NOMO-1 treated with DMSO at 0.1 percent for 48 hours (cell line): ENCODE results near the gene RSPO3.
"Not testable (repeated sequence)": the region's sequence is repeated elsewhere in the genome, so short reads cannot be mapped to it uniquely, and the experiment has no call there.

Experiments
- DNase-seq: peaks from one replicate; lab custom pipeline; 2025; ENCODE audit not compliant: unreplicated experiment; lab: John Stamatoyannopoulos, UW

The RSPO3 gene

GRCh38 chr6:127118298-127119101, at the start of gene RSPO3:
Gene RSPO3, plus strand, starts transcription at chr6:127118671. Its CDS starts 522 bp downstream, at chr6:127119193.
- peak; percentile 41 for DNase-seq

GRCh38 chr6:127069659-127070279, 48.7 kb upstream of the RSPO3 start:
- no peak for DNase-seq

- DNase-seq, result no peak
Observed at GRCh38 chr6:127073222-127073621, 45.2 kb upstream of the RSPO3 start.

GRCh38 chr6:127076466-127076865, 42.0 kb upstream of the RSPO3 start:
- no peak for DNase-seq

- DNase-seq, result no peak
Observed at GRCh38 chr6:127077886-127078285, 40.6 kb upstream of the RSPO3 start.

GRCh38 chr6:127078669-127079068, 39.8 kb upstream of the RSPO3 start:
- no peak for DNase-seq

- no peak for DNase-seq
Observed at GRCh38 chr6:127079681-127080080, 38.8 kb upstream of the RSPO3 start.

GRCh38 chr6:127080081-127080480, 38.4 kb upstream of the RSPO3 start:
- DNase-seq, result no peak

GRCh38 chr6:127083231-127083962, 35.1 kb upstream of the RSPO3 start:
- DNase-seq, result no peak

- no peak for DNase-seq
Observed at GRCh38 chr6:127083963-127084310, 34.5 kb upstream of the RSPO3 start.

GRCh38 chr6:127085181-127085580, 33.3 kb upstream of the RSPO3 start:
- DNase-seq, result no peak

- DNase-seq, result no peak
Observed at GRCh38 chr6:127090051-127090450, 28.4 kb upstream of the RSPO3 start.

- DNase-seq, result no peak
Observed at GRCh38 chr6:127092466-127092865, 26.0 kb upstream of the RSPO3 start.

GRCh38 chr6:127094791-127095190, 23.7 kb upstream of the RSPO3 start:
- DNase-seq, result no peak

- no peak for DNase-seq
Observed at GRCh38 chr6:127096167-127096566, 22.3 kb upstream of the RSPO3 start.

GRCh38 chr6:127097442-127097841, 21.0 kb upstream of the RSPO3 start:
- DNase-seq, result not testable (repeated sequence)

GRCh38 chr6:127100510-127101140, 17.8 kb upstream of the RSPO3 start:
- peak; percentile 70 for DNase-seq

- peak; percentile 93 for DNase-seq
Observed at GRCh38 chr6:127102299-127102698, 16.2 kb upstream of the RSPO3 start.

- DNase-seq, result no peak
Observed at GRCh38 chr6:127102859-127103258, 15.6 kb upstream of the RSPO3 start.

- DNase-seq, result no peak
Observed at GRCh38 chr6:127103482-127103881, 15.0 kb upstream of the RSPO3 start.

GRCh38 chr6:127107916-127108315, 10.6 kb upstream of the RSPO3 start:
- peak; percentile 11 for DNase-seq
